ENCODE measurements around the gene TMEM154. TPM values are rescaled to one million over a fixed set of nuclear protein-coding genes. Genes with fewer than 3 reads are reported as not detected.

Gene TMEM154
- total and polyA plus RNA-seq, 4 donors: 1.6 to 18.9 (median 8.5) TPM

DNA sequence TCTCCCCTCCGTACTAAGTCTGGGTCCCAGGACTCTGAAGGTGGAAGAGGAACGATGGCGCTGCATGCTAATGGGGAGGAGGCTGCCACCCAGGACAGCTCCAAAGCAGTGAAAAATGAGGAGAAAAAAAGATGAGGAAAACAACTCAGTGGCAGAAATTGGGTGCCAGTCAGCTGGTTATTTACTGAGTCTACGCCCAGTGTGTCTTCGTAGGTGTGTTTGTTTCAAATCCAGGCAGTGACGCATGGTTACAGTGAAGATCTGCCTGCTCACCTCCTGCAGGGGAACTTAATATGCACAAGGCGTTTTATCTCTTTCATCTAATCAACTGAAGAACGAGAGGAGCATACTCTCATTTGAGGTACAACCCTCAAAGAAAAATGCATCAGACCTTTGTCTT is 73.0 kb downstream of the TMEM154 start:
- Histone ChIP-seq H3K27ac (ENCODE audit: low read depth in 1 of 2, low read length in 1 of 2) (no peak overlapping the region), H3K27me3 (ENCODE audit: control insufficient read depth in 3 of 3, insufficient read depth in 3 of 3, low read length in 2 of 3) (no peaks in the 10 kb centered on the region), H3K9me3 (ENCODE audit: control insufficient read depth in 4 of 4, insufficient read depth in 3 of 4, low read length in 3 of 4) (no peaks in the 10 kb centered on the region), H3K4me1 (ENCODE audit: control insufficient read depth in 5 of 5, insufficient read depth in 5 of 5, low read length in 5 of 5) (peaks cover 0 to 23% (median 0%) of the 10 kb centered on the region in 5 donors), H3K9ac (ENCODE audit: insufficient read depth in 1 of 2, low read length in 2 of 2) (no peak overlapping the region), H3K4me3 (no peak overlapping the region), H3K36me3 (ENCODE audit: control insufficient read depth in 4 of 4, insufficient read depth in 4 of 4, low read length in 4 of 4) (no peaks in the 10 kb centered on the region)
- 68 to 76% methylated on average over 8 of the region's 8 CpGs for WGBS, 2 donors
- no peak for ATAC-seq (ENCODE audit: insufficient read depth, low FRiP score)
- no peak for TF ChIP-seq CTCF (IDR thresholded peaks at IDR 0.05; ENCODE audit: control extremely low read depth, extremely low read depth)
- no peak for DNase-seq

DNA sequence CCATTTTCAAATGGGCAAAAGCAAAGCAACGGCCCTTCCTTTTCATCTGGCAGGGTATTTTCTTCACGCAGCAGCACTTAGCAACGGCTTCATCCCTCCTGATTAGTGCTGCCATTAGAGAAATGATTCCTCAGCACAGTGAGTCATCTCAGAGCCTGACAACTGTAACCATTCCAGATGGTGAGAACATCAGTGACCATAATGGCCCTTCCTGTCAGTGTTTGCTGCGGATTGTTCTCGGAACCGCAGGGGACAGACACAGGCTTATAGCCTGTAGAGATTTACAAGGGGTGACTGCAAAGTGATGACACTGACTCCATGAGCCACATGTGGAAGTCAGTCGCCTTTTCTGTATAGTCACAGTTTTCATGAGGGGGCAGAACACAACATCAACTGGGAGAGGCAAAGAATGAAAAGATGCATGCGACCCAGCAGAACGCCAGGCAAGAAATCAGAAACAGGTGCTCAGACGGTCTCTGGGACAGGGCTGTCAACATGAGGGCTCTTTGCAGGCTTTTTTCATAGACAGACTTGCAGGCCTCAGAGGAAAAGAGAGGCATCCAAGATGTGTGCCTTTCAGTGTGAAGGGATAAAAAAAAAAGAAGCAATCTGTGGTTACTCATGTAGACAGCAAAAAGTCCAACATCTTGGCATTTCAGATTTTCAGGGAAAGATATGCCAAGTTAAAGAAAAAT is 74.0 kb downstream of the TMEM154 start:
- ATAC-seq (ENCODE audit: insufficient read depth, low FRiP score) (peak; percentile 58), DNase-seq (peak in 1 of 3 donors; percentile 37)
- TF ChIP-seq CTCF (IDR thresholded peaks at IDR 0.05; ENCODE audit: control extremely low read depth, extremely low read depth): no peak
- Histone ChIP-seq H3K4me1 (ENCODE audit: control insufficient read depth in 5 of 5, insufficient read depth in 5 of 5, low read length in 5 of 5) (peaks cover 0 to 23% (median 0%) of the 10 kb centered on the region in 5 donors), H3K27ac (ENCODE audit: low read depth in 1 of 2, low read length in 1 of 2) (no peak overlapping the region), H3K9me3 (ENCODE audit: control insufficient read depth in 4 of 4, insufficient read depth in 3 of 4, low read length in 3 of 4) (no peaks in the 10 kb centered on the region), H3K9ac (ENCODE audit: insufficient read depth in 1 of 2, low read length in 2 of 2) (no peak overlapping the region), H3K4me3 (no peak overlapping the region), H3K36me3 (ENCODE audit: control insufficient read depth in 4 of 4, insufficient read depth in 4 of 4, low read length in 4 of 4) (no peaks in the 10 kb centered on the region), H3K27me3 (ENCODE audit: control insufficient read depth in 3 of 3, insufficient read depth in 3 of 3, low read length in 2 of 3) (no peaks in the 10 kb centered on the region)
- WGBS, 2 donors: 77 to 88% methylated on average over 10 of the region's 10 CpGs

DNA sequence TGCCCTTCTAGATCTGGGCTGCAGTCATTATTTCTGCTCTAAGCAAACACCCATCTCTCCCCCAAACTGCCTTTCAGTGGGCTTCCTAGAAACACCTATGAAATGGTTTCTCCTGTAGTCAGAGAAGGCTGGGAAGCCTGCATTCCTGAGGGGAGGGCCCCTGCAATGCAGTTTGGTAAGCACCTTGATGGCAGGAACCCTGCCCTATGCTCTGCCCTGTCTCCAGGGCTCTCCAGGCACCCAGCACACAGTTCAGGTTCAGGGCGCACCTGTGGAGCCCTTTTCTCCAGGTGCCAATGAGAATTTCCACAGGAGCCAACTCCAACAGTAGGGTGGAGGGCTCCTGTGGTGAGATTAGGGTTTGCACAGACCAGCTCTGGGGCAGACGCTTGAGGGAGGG is 74.8 kb downstream of the TMEM154 start:
- no peak for ATAC-seq (ENCODE audit: insufficient read depth, low FRiP score)

More for the DNA sequence above, 74.8 kb downstream of the TMEM154 start:
- 87% methylated on average over 2 of the region's 2 CpGs for WGBS, 2 donors
- no peak overlapping the region for H3K27ac ChIP-seq (ENCODE audit: low read depth in 1 of 2, low read length in 1 of 2)
- TF ChIP-seq CTCF (IDR thresholded peaks at IDR 0.05; ENCODE audit: control extremely low read depth, extremely low read depth): no peak
- no peaks in the 10 kb centered on the region for H3K9me3 ChIP-seq (ENCODE audit: control insufficient read depth in 4 of 4, insufficient read depth in 3 of 4, low read length in 3 of 4)
- H3K9ac ChIP-seq (ENCODE audit: insufficient read depth in 1 of 2, low read length in 2 of 2): no peak overlapping the region
- H3K27me3 ChIP-seq (ENCODE audit: control insufficient read depth in 3 of 3, insufficient read depth in 3 of 3, low read length in 2 of 3): no peaks in the 10 kb centered on the region
- peaks cover 0 to 23% (median 0%) of the 10 kb centered on the region in 5 donors for H3K4me1 ChIP-seq (ENCODE audit: control insufficient read depth in 5 of 5, insufficient read depth in 5 of 5, low read length in 5 of 5)
- no peak overlapping the region for H3K4me3 ChIP-seq
- no peak for DNase-seq
- H3K36me3 ChIP-seq (ENCODE audit: control insufficient read depth in 4 of 4, insufficient read depth in 4 of 4, low read length in 4 of 4): no peaks in the 10 kb centered on the region

Data from lung (tissue), 12 donors.